ENCODE data around the gene SMAP2. TPM values are rescaled to one million over a fixed set of nuclear protein-coding genes. Genes with fewer than 3 reads are reported as not detected.

SMAP2 gene
- total RNA-seq, 1 experiment from 2014 or later = 31.9 TPM

Other genes with a start within 250 kb of the SMAP2 start
- 14.3 and 19.6 TPM in 2 replicates for gene RLF, start 212.3 kb upstream of the SMAP2 start, total RNA-seq (2014; rRNA removed; shearing (Covaris generic))
- not detected in 2 replicates for gene TMCO2, start 125.8 kb upstream of the SMAP2 start, total RNA-seq (2014; rRNA removed; shearing (Covaris generic))
- 91.8 and 112 TPM in 2 replicates for gene ZMPSTE24, start 115.5 kb upstream of the SMAP2 start, total RNA-seq (2014; rRNA removed; shearing (Covaris generic))
- gene COL9A2, start 56.4 kb upstream of the SMAP2 start, total RNA-seq (2014; rRNA removed; shearing (Covaris generic)) = 0.06 and 0.39 TPM in 2 replicates
- gene ZFP69B, start 76.7 kb downstream of the SMAP2 start, total RNA-seq (2014; rRNA removed; shearing (Covaris generic)) = 2.3 and 4.2 TPM in 2 replicates
- 4.9 and 5.6 TPM in 2 replicates for gene ZFP69, start 103.6 kb downstream of the SMAP2 start, total RNA-seq (2014; rRNA removed; shearing (Covaris generic))
- 13.1 and 20.4 TPM in 2 replicates for gene EXO5, start 135.0 kb downstream of the SMAP2 start, total RNA-seq (2014; rRNA removed; shearing (Covaris generic))
- gene ZNF684, start 157.9 kb downstream of the SMAP2 start, total RNA-seq (2014; rRNA removed; shearing (Covaris generic)) = 8.1 and 8.6 TPM in 2 replicates

Data from SJSA1 (cell line).